SK-N-SH (cell line): ENCODE measurements around the gene UBE3C.

Experiments
- CTCF ChIP-seq: fragments of 200-600 bp; sonication (generic); IDR thresholded peaks from 2 replicates; pipeline ENCODE4 v1.6.1; 2017; ENCODE audit warnings: antibody characterized with exemption, mild to moderate bottlenecking, moderate library complexity
- EP300 ChIP-seq, 2 experiments: IDR thresholded peaks; 2 replicates each; pipeline versions ENCODE4 v1.4.0 to v1.6.1; 2012; ENCODE audit warnings: borderline replicate concordance in 1 of 2, low read depth in 1 of 2, low read length in 1 of 2
- EZH2phosphoT487 ChIP-seq: fragments of 200-600 bp; sonication (generic); IDR thresholded peaks from 2 replicates; pipeline ENCODE4 v1.6.1; 2017; ENCODE audit warnings: low read depth, mixed run types, mild to moderate bottlenecking, antibody characterized with exemption, moderate library complexity, borderline replicate concordance
- GABPA ChIP-seq: IDR thresholded peaks from 2 replicates; pipeline ENCODE4 v1.4.0; 2012; ENCODE audit warnings: low read depth, mild to moderate bottlenecking
- IRF3 ChIP-seq: fragments of 150-350 bp; IDR thresholded peaks from 2 replicates; pipeline ENCODE4 v1.6.1; 2016; ENCODE audit warnings: mild to moderate bottlenecking, low read depth, low read length
- NRF1 ChIP-seq: IDR thresholded peaks from 2 replicates; pipeline ENCODE4 v1.6.1; 2012; ENCODE audit warnings: low read depth, mild to moderate bottlenecking, low read length
- POLR2AphosphoS5 ChIP-seq: IDR thresholded peaks from 2 replicates; pipeline ENCODE4 v1.6.1; 2012; ENCODE audit warnings: low read depth, low read length
- TCF12 ChIP-seq: IDR thresholded peaks from 2 replicates; pipeline ENCODE4 v1.4.0; 2012
- USF1 ChIP-seq: IDR thresholded peaks from 2 replicates; pipeline ENCODE4 v1.4.0; 2012; ENCODE audit warnings: low read depth, borderline replicate concordance
- USF2 ChIP-seq: fragments of 150-350 bp; IDR thresholded peaks from 2 replicates; pipeline ENCODE4 v1.6.1; 2017; ENCODE audit warnings: antibody characterized with exemption, low read length, low read depth, borderline replicate concordance

- TF ChIP-seq EZH2phosphoT487 = no peak
- TF ChIP-seq CTCF = no peak
- no peak for TF ChIP-seq USF2
- no peak for TF ChIP-seq TCF12
- no peak for TF ChIP-seq USF1
- no peak for TF ChIP-seq GABPA
- TF ChIP-seq IRF3 = no peak
- TF ChIP-seq NRF1 = no peak
- no peak for TF ChIP-seq POLR2AphosphoS5
- TF ChIP-seq EP300 (IDR thresholded peaks at IDR 0.05; ENCODE audit: borderline replicate concordance in 1 of 2, low read depth in 1 of 2, low read length in 1 of 2) = no peak
Measured at GRCh38 chr7:157210682-157211081, 72.0 kb downstream of the UBE3C start.
